ENCODE measurements around the gene ZC3H12C.

GRCh38 chr11:110133160-110133559 is 40.0 kb downstream of the ZC3H12C start:
- TF ChIP-seq, protein P1, sequence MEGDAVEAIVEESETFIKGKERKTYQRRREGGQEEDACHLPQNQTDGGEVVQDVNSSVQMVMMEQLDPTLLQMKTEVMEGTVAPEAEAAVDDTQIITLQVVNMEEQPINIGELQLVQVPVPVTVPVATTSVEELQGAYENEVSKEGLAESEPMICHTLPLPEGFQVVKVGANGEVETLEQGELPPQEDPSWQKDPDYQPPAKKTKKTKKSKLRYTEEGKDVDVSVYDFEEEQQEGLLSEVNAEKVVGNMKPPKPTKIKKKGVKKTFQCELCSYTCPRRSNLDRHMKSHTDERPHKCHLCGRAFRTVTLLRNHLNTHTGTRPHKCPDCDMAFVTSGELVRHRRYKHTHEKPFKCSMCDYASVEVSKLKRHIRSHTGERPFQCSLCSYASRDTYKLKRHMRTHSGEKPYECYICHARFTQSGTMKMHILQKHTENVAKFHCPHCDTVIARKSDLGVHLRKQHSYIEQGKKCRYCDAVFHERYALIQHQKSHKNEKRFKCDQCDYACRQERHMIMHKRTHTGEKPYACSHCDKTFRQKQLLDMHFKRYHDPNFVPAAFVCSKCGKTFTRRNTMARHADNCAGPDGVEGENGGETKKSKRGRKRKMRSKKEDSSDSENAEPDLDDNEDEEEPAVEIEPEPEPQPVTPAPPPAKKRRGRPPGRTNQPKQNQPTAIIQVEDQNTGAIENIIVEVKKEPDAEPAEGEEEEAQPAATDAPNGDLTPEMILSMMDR (conservative IDR thresholded peaks at IDR 0.05 in 1 of 2, IDR thresholded peaks at IDR 0.05 in 1 of 2; ENCODE audit: extremely low read depth in 1 of 2, insufficient read depth in 1 of 2, low read depth in 1 of 2, low read length in 2 of 2) = no peak
- no peak for TF ChIP-seq EZH2 (IDR thresholded peaks at IDR 0.05; ENCODE audit: borderline replicate concordance, low read length)

All from mammary epithelial cell (primary cell).